Measurements from ENCODE around the gene TMEM41B. TPM values are rescaled to one million over a fixed set of nuclear protein-coding genes. Genes with fewer than 3 reads are reported as not detected.

Gene TMEM41B
- total RNA-seq, 3 donors from 2014 or later = 33.2 to 57.9 (median 54.0) TPM

DNA sequence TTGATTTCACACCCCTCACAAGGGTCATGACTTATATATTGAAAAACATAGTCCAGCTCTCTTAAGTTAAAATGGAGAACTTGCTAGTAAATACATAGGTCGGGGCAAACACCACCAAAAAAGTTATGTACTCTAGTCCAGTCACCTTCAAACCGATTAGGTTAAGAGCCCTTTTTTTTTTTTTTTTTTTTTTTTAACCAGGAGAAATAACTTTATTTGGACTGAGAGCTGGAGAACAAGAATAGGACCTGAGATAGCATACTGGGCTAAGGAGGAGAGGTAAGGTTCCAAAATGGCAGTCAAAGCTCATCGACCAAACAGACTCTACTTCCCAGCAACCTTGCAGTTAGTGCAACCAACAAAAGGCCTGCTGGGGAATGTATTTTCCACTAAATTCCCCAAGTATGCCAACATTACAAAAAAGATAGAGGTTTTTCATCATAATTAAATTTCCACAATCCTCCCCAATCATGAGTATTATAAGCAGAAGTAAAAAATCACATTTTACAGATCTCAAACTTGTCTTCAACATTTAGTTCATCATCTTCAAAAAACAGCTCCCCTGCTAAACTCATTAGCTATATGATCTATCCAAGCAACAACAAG, 3.8 kb downstream of the TMEM41B start:
- intact Hi-C loops (cut with DNase I, micrococcal nuclease) = loop anchor here in 1 of 2 donors (10.0 kb wide), 1 partner anchor 74 kb away; the partner anchor contains the start of gene IPO7
- H3K36me3 ChIP-seq (ENCODE audit: low read depth) = no peaks in the 10 kb centered on the region
- TF ChIP-seq, protein P1, sequence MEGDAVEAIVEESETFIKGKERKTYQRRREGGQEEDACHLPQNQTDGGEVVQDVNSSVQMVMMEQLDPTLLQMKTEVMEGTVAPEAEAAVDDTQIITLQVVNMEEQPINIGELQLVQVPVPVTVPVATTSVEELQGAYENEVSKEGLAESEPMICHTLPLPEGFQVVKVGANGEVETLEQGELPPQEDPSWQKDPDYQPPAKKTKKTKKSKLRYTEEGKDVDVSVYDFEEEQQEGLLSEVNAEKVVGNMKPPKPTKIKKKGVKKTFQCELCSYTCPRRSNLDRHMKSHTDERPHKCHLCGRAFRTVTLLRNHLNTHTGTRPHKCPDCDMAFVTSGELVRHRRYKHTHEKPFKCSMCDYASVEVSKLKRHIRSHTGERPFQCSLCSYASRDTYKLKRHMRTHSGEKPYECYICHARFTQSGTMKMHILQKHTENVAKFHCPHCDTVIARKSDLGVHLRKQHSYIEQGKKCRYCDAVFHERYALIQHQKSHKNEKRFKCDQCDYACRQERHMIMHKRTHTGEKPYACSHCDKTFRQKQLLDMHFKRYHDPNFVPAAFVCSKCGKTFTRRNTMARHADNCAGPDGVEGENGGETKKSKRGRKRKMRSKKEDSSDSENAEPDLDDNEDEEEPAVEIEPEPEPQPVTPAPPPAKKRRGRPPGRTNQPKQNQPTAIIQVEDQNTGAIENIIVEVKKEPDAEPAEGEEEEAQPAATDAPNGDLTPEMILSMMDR (IDR thresholded peaks at IDR 0.05) = no peak
- no peaks in the 10 kb centered on the region for H3K9me3 ChIP-seq
- no peak overlapping the region for H3K4me3 ChIP-seq
- no peak for ATAC-seq
- peaks cover 13% of the 10 kb centered on the region for H3K4me1 ChIP-seq (ENCODE audit: low read depth)
- no peak for DNase-seq

DNA sequence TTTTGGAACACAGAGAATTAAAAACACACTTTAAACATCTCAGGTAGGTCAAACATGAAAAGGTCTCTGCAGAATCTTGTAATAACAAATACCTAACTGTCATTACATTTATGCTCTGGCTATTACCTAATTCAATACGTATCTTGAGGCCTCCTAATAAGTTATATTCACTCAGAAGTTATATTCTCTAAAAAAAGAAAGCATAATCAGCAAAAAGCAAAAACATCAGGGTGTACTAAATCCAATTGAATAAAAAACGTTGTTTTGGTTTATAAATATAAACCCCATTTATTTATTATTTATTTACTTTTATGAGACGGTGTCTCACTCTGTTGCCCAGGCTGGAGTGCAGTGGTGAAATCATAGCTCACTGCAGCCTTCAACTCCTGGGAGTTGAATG, 10.2 kb downstream of the TMEM41B start:
- DNase-seq (no peak), ATAC-seq (no peak)
- intact Hi-C loops (cut with DNase I, micrococcal nuclease) = no loop called here
- Histone ChIP-seq H3K4me3 (no peak overlapping the region), H3K9me3 (no peaks in the 10 kb centered on the region), H3K36me3 (ENCODE audit: low read depth) (no peaks in the 10 kb centered on the region), H3K4me1 (ENCODE audit: low read depth) (no peaks in the 10 kb centered on the region)
- TF ChIP-seq, protein P1 (IDR thresholded peaks at IDR 0.05) = no peak

DNA sequence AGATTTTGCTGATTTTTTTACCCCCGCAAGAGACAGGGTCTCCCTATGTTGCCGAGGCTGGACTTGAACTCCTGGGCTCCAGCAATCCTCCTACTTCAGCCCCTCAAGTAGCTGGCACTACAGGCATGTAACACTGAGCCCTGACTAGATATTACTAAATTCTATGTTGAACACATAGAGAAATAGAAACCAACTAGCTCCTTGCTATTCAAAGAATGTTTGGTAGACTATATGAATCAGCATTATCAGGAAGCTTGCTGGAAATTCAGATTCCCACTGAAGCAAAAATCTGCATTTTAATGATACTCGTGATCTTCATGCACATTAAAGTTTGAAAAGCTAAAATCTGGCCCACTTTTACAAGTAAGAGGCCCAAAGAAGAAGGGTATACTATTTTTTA, 11.9 kb downstream of the TMEM41B start:
- TF ChIP-seq, protein P1 (IDR thresholded peaks at IDR 0.05) = no peak
- Histone ChIP-seq H3K4me1 (ENCODE audit: low read depth) (no peaks in the 10 kb centered on the region), H3K4me3 (no peak overlapping the region), H3K9me3 (no peaks in the 10 kb centered on the region), H3K36me3 (ENCODE audit: low read depth) (no peaks in the 10 kb centered on the region)
- no peak for ATAC-seq
- no peak for DNase-seq
- intact Hi-C loops (cut with DNase I, micrococcal nuclease) = no loop called here

DNA sequence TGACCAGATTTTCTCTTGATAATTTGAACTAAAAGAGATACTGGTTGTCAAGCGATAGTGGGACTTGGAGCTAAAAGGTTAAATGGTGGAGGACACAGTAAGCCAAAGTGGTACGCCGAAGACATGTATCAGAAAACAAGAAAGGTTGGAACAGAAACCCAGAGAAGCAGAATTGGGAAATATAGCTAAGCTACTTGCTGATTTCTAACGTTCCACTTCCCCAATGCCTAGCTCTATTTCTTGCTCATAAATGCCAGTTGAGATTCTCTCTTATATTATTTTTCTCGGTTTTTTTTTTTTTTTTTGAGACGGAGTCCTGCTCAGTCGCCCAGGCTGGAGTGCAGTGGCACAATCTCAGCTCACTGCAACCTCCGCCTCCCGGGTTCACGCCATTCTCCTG, 12.7 kb downstream of the TMEM41B start:
- TF ChIP-seq, protein P1 (IDR thresholded peaks at IDR 0.05) = no peak
- ATAC-seq (no peak), DNase-seq (no peak)
- intact Hi-C loops (cut with DNase I, micrococcal nuclease) = no loop called here
- no peaks in the 10 kb centered on the region for H3K4me1 ChIP-seq (ENCODE audit: low read depth)
- no peaks in the 10 kb centered on the region for H3K36me3 ChIP-seq (ENCODE audit: low read depth)
- H3K4me3 ChIP-seq = no peak overlapping the region
- no peaks in the 10 kb centered on the region for H3K9me3 ChIP-seq

DNA sequence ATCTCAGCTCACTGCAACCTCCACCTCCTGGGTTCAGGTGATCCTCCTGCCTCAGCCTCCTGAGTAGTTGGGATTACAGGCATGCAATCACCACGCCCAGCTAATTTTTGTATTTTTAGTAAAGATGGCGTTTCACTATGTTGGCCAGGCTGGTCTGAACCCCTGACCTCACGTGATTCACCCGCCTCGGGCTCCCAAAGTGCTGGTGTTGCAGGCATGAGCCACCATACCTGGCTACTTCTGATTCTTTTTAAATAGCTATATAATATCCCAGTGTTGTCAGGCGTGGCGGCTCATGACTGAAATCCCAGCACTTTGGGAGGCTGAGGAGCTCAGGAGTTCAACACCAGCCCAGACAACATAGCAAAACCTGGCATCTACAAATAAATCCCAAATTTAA, 20.7 kb downstream of the TMEM41B start:
- ATAC-seq (no peak), DNase-seq (no peak)
- Histone ChIP-seq H3K4me3 (no peak overlapping the region), H3K9me3 (no peaks in the 10 kb centered on the region), H3K4me1 (ENCODE audit: low read depth) (no peaks in the 10 kb centered on the region), H3K36me3 (ENCODE audit: low read depth) (no peaks in the 10 kb centered on the region)
- TF ChIP-seq, protein P1 (IDR thresholded peaks at IDR 0.05) = no peak
- intact Hi-C loops (cut with DNase I, micrococcal nuclease) = no loop called here

Data from mucosa of descending colon (tissue), 3 donors.